Heart left ventricle (tissue), 16 donors: ENCODE data around the gene SHROOM3. TPM values are rescaled to one million over a fixed set of nuclear protein-coding genes. Genes with fewer than 3 reads are reported as not detected.

Experiments used
- ATAC-seq, 4 donors: fragments of 200-7000 bp; cut with Tn5 transposase; one replicate each; pipeline ENCODE4 v1.9.1; 2020 to 2022; ENCODE audit warnings: moderate library complexity in 4 of 4, mild to moderate bottlenecking in 3 of 4, moderate number of reproducible peaks in 1 of 4
- DNase-seq, 5 donors: peaks; one replicate each; pipeline ENCODE4 v3.0.0-alpha.2; 2020
- H3K27ac ChIP-seq, 12 donors: fragments of 200-600 bp; sonication (generic) in 4 of 12; one replicate each; pipeline versions ENCODE4 v1.5.0 to v1.8.0; 2016 to 2022; ENCODE audit warnings: mild to moderate bottlenecking in 2 of 12
- H3K27me3 ChIP-seq, 9 donors: fragments of 200-600 bp; sonication (generic) in 2 of 9; one replicate each; pipeline versions ENCODE4 v1.5.1 to v1.8.0; 2016 to 2022; ENCODE audit warnings: mild to moderate bottlenecking in 3 of 9
- H3K36me3 ChIP-seq, 9 donors: fragments of 200-600 bp; sonication (generic) in 2 of 9; one replicate each; pipeline versions ENCODE4 v1.5.0 to v1.8.0; 2018 to 2022; ENCODE audit warnings: mild to moderate bottlenecking in 2 of 9
- H3K4me1 ChIP-seq, 12 donors: fragments of 200-600 bp; sonication (generic) in 4 of 12; one replicate each; pipeline versions ENCODE4 v1.5.0 to v1.8.0; 2016 to 2022; ENCODE audit warnings: mild to moderate bottlenecking in 3 of 12
- H3K4me3 ChIP-seq, 12 donors: fragments of 200-600 bp; sonication (generic) in 4 of 12; one replicate each; pipeline versions ENCODE4 v1.5.0 to v1.8.0; 2017 to 2022; ENCODE audit warnings: mild to moderate bottlenecking in 9 of 12, moderate library complexity in 4 of 12
- H3K9me3 ChIP-seq, 12 donors: fragments of 200-600 bp; sonication (generic) in 4 of 12; one replicate each; pipeline versions ENCODE4 v1.5.0 to v1.8.0; 2016 to 2022; ENCODE audit warnings: mild to moderate bottlenecking in 1 of 12
- CTCF ChIP-seq, 12 donors: fragments of 200-600 bp; sonication (generic) in 4 of 12; IDR thresholded peaks; one replicate each; pipeline versions ENCODE4 v1.5.0 to v1.8.0; 2018 to 2022; ENCODE audit warnings: antibody characterized with exemption in 12 of 12, mild to moderate bottlenecking in 5 of 12
- POLR2A ChIP-seq, 2 donors: fragments of 450-650 bp; IDR thresholded peaks; one replicate each; pipeline ENCODE4 v1.6.1; 2017; ENCODE audit warnings: antibody characterized with exemption in 2 of 2, mild to moderate bottlenecking in 2 of 2, moderate library complexity in 2 of 2
- WGBS, 4 donors: extraction: QIAGEN DNeasy Blood & Tissue Kit in 2 of 4; methylation state at CpG; one replicate each; pipeline versions ENCODE4 v1.1.5 to v1.1.7; 2013 to 2018; 5-methylcytosine and 5-hydroxymethylcytosine counted together
- intact Hi-C, 10 donors: fragments of 100-400 bp; cut with DNase I; formaldehyde crosslinking; loops; one replicate each; pipeline versions ENCODE4 v1.11.1 to v1.14.2; 2022
- polyA plus RNA-seq, 2 donors: library from polyadenylated mRNA; stranded (reverse); fragments of 200-250 nt; gene quantifications; one replicate each; pipeline ENCODE4 v1.2.3, GENCODE V29; 2013
- total RNA-seq, 9 donors: library from RNA; depleted of rRNA in 2 of 9; stranded (reverse); fragments of >200 nt in 2 of 9; fragmentation: NEBNext Ultra II Directional in 3 of 9; extraction: Animal tissue kit (Norgen Biotek cat#: 25700) in 3 of 9; gene quantifications; one replicate each; pipeline versions ENCODE4 v1.1.0 to v1.2.4, GENCODE V29; 2016 to 2023
- donor health status: ischemic (EF 13 %, LVEDD 7.1; RV severe dilation, severe dysfunction).
- donor health status: healthy with polysubstance abuse.
- donor health status: DM: no; HTN: yes; CAD: no.
- donor health status: DM: no; HTN: no; CAD: no.
- donor health status: ischemic (EF 25% LVEDD 6.9; RV normal size, moderate dysfunction).
- donor health status: ischemic (EF 25% LVEDD 5.7; RV mildly dilated, moderate dysfunction).
- donor health status: healthy.
- donor health status: DM: yes; HTN: yes; CAD: no.
- donor health status: ischemic (EF 35%, LVEDD 5.7; RV mildly dilated, moderate dysfunction).
- donor health status: nonischemic (EF 11% LVEDD 7.7; RV severe dilation, severe dysfunction).
- donor health status: DM: yes; HTN: yes; CAD: no.
- donor health status: PGD.
- donor health status: ischemic (EF 29% LVEDD 5.4; RV normal size, mild dysfunction).
- donor health status: nonischemic (EF 23%, LVEDD 6.1; RV moderate dilation, normal function).

The SHROOM3 gene
- total and polyA plus RNA-seq, 11 donors: 4.6 to 38.5 (median 20.3) TPM

DNA sequence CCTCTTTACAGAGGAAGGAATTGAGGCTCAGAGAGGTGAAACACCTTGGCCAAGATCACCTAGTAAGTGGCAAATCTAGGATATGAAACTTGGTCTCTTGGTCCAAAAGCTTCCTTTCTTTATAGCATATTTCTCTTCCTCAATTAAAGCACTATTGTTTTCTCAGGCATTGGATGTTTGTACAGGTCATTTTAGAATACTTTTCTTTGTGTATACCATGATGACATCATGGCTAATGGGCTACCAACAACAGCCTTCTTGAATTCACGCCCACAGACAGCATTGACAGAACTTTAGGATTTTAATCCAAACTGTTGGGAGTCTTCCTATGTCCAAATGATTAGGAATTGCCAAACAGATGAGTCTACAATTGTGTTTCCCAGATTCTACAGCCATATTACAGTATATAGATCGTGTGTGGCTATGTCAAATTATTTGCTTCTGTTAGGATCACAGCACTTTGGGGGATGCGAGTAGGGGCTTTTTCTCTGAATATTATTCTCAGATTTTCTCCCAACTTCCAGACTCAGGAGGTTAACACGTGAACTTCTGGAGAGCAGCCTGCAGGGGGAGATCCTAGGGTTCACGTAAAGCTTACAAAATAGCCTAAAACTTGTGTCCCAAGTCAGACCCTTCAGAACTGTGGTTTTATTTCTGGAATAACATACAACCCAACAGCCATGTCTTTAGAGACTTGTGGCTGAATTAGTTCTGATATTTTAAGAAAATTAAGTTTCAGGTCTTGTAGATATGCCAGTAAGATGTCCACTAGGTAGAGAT, 191.8 kb downstream of the SHROOM3 start:
- TF ChIP-seq CTCF (IDR thresholded peaks at IDR 0.05) (peak in 1 of 12 donors; percentile 16), POLR2A (IDR thresholded peaks at IDR 0.05) (no peak)
- WGBS, 4 donors: 73 to 86% (median 77%) methylated on average over 5 of the region's 5 CpGs
- DNase-seq: no peak
- Histone ChIP-seq H3K27me3 (no peaks in the 10 kb centered on the region), H3K9me3 (no peaks in the 10 kb centered on the region), H3K36me3 (no peaks in the 10 kb centered on the region), H3K27ac (no peak overlapping the region), H3K4me3 (no peak overlapping the region), H3K4me1 (peaks cover 0 to 38% (median 18%) of the 10 kb centered on the region in 12 donors)
- ATAC-seq: no peak
- intact Hi-C loops: no loop called here

DNA sequence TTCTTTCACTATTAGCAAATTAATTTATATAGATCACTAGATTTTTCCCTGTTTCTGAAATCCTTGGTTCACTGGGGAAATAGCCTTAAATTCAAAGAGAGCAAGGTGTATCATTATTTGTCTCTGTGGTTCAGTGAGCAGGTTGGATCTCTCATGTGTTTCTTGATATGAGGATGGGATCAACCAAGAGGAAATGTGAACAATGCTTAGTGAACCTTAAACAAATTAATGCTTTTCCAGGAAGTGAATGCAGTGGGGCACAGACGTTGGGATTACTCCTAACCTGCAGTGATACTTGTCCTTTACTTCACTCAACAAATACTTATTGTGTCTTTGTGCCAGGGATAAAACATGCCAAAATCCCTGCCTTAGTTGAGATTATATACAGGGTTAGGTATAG, 193.2 kb downstream of the SHROOM3 start:
- 39 to 57% (median 53%) methylated on average over 1 of the region's 1 CpG for WGBS, 4 donors
- Histone ChIP-seq H3K27ac (no peak overlapping the region), H3K36me3 (no peaks in the 10 kb centered on the region), H3K4me3 (no peak overlapping the region), H3K9me3 (no peaks in the 10 kb centered on the region), H3K27me3 (no peaks in the 10 kb centered on the region), H3K4me1 (peaks cover 0 to 25% (median 11%) of the 10 kb centered on the region in 12 donors)
- DNase-seq: no peak
- no peak for TF ChIP-seq CTCF (IDR thresholded peaks at IDR 0.05)
- no peak for TF ChIP-seq POLR2A (IDR thresholded peaks at IDR 0.05)
- no peak for ATAC-seq
- intact Hi-C loops: no loop called here

DNA sequence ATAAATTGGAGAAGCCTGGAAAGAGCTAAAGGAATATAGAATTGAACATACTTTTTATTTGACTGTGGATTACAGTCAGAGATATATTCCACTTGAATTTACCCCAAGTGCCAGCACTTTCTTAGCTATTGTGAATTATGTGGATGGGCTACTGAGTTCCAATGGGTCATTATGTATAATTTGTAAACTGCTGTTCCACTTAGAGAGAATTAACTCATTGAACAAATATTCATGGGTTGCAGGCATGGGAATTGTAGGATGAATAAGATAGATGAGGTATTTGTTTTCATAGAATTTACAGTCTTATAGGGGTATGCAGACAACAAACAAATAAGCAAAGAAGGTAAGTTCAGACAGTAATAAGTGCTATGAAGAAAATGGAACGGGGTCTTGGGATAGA, 195.7 kb downstream of the SHROOM3 start:
- Histone ChIP-seq H3K27ac (no peak overlapping the region), H3K27me3 (no peaks in the 10 kb centered on the region), H3K4me1 (peaks cover 0 to 8% (median 0%) of the 10 kb centered on the region in 12 donors), H3K36me3 (no peaks in the 10 kb centered on the region), H3K4me3 (no peak overlapping the region), H3K9me3 (no peaks in the 10 kb centered on the region)
- ATAC-seq (no peak), DNase-seq (no peak)
- TF ChIP-seq POLR2A (IDR thresholded peaks at IDR 0.05) (no peak), CTCF (IDR thresholded peaks at IDR 0.05) (no peak)
- intact Hi-C loops: no loop called here
- 46 to 98% (median 94%) methylated on average over 1 of the region's 1 CpG for WGBS, 4 donors

DNA sequence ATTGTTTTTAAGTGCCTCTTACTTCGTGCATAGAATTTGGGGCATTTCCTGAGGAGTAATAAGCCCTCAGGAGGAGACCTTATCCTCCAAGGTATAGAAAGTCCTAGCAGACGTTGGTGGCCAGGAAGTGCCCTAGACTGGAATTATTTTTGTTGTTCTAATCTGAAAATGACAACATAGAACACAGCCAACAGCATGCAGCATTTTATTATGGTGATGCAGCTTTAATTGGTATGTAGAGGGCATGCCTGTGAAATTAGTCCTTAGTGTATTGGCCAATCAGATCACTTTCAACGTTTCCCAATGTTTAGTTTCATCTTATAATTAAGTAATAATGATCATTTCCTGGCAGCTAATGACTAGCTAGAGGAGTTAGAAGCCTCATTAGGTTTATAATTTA, 199.2 kb downstream of the SHROOM3 start:
- intact Hi-C loops: no loop called here
- TF ChIP-seq CTCF (IDR thresholded peaks at IDR 0.05) (no peak), POLR2A (IDR thresholded peaks at IDR 0.05) (no peak)
- DNase-seq: no peak
- no peak for ATAC-seq
- H3K36me3 ChIP-seq: no peaks in the 10 kb centered on the region
- H3K4me3 ChIP-seq: no peak overlapping the region
- no peaks in the 10 kb centered on the region for H3K27me3 ChIP-seq
- peaks cover 0 to 8% (median 0%) of the 10 kb centered on the region in 12 donors for H3K4me1 ChIP-seq
- H3K9me3 ChIP-seq: no peaks in the 10 kb centered on the region
- WGBS, 4 donors: 18 to 27% (median 25%) methylated on average over 3 of the region's 3 CpGs
- H3K27ac ChIP-seq: no peak overlapping the region
